NCI-H1694 treated with DMSO at 0.1 percent for 48 hours (cell line): ENCODE data around the gene SYT9.

ENCODE experiments used
- DNase-seq: peaks from one replicate; lab custom pipeline; 2025; lab: John Stamatoyannopoulos, UW

The SYT9 gene

DNA sequence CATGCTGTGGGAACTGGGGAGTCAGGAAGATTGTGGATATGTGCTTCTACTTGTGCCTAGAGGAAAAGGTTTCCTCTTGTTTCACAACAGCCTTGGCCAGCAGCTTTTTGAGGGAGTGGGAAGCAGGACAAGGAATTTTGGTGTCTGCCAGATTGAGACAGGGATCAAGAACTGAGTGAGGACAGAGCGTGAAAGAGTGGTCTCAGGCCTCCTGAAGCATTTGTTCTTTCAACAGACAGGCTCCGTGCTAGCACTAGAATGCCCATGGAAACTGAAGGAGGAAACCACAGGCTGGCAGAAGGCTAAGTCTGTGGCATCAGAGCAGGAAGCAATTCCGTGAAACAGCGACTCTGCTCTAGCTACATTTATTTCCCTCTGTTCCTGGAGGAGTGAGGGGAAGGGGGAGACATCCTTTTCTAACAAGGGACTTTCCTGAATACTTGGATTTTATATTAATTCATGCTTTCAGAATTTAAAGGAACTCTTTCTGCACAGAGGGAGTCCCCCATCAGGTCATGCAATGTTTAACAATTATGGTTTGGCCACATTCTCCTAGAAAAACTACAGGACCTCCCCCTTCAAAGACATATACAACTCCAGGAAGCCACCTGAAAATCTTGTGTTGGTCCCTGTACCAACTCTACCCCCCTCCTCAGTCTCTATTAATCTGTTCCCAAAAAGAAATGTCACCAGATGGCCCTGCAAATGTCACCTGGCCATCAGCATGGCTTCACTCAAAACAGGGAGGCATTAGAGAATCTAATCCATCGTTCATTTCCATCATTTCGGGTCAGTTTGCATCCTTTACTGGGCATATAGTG lies 96.1 kb downstream of the SYT9 start:
- DNase-seq = no peak

DNA sequence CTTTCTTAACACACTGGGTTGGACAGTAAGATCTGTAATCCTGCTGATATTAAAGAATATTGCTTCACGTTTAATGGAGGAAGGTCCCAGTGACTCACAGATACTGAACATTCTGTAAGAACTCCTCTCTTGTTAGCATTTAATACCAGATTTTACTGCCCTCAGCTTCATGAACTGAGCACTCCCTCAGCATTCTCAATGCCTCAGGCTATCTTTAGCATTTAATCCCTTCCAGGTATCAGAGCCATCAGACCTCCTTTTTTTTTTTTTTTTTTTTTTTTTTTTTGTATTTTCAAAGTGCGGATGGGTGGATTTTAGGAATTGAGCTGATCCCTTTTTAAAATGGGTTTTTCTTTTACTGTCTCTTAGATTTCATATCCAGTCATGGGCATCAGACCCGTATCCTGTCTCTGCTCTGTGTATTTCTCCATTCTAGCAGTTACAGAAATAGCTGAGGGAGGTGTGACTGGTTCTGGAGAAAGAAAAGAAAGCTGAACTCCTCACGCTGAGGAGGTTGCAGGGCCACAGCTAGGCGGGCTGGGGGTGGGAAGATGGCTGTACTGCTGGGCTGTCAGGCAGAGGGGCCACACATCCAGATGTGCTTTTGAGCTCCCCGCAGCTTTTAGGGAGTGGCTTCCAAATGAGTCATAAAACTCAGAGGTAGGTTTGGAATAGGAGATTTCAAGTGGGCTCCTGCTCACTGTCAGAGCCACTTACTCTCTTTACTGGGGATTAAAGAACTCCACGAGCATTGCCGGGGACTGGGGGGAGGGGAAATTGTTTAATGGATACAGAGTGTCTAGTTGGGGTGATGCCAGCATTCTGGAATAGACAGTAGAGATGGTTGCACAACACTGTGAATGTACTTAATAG lies 97.0 kb downstream of the SYT9 start:
- no peak for DNase-seq

GRCh38 chr11:7351228-7351627 lies 99.5 kb downstream of the SYT9 start:
- no peak for DNase-seq

DNA sequence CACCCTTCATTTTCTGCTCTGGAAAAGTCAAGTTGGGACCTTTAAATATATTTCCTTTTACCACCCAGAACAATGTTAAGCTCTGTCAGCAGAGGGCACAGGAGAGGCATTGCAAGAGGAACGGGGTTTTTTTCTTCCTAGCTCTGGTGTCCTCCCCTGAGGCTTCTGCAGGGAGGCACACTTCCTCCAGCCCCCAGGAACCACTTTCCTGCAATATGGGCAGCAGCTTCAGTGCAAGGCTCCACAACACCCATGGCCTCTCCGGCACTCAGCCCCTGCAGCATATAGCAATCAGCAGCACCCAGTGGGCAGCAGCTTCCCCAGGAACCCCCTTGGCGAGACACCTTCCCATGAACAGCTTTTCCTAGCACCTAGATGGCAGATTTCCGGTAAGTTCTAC lies 101.4 kb downstream of the SYT9 start:
- peak; percentile 1 for DNase-seq

GRCh38 chr11:7364660-7365059 lies 113.0 kb downstream of the SYT9 start:
- no peak for DNase-seq

GRCh38 chr11:7367803-7368202 lies 116.1 kb downstream of the SYT9 start:
- DNase-seq = no peak

DNA sequence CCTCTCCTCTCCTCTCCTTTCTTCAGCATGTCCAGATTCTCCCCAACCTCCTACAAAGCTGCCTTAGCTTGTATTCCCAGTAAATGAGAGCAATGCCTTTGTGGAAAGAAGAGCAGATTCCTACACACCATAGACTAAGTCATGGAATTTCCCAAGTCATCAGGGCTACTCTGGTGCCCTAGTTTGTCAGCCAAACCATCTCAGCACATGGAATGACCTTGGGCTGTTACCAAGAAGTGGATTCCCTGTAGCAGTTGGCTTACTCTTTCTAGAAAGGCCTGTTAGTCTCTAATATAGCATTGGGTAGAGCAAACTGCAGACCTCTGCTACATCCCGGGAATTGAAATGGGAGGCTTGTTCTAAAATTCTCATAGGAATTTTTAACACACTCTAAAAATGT lies 124.7 kb downstream of the SYT9 start:
- DNase-seq = no peak

DNA sequence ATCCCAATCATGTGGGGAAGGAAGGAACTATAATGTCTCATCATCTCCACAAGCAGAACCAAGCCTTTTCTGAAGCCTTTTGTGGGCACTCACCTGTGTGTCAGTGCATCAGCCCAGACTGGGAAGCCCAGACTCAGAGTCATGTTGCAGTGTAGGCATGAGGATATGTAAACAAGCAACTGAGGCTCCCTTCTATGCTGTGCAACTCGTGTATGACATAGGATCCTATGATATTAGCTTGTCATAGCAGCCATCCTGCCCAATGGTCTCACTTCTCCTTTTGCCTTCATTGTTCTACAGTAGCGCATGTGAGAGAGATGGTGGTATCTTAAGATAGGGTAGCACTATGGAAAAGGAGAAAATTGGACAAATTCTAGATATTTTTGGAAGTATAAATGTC lies 130.2 kb downstream of the SYT9 start:
- DNase-seq = no peak

GRCh38 chr11:7383406-7383805 lies 131.7 kb downstream of the SYT9 start:
- no peak for DNase-seq

DNA sequence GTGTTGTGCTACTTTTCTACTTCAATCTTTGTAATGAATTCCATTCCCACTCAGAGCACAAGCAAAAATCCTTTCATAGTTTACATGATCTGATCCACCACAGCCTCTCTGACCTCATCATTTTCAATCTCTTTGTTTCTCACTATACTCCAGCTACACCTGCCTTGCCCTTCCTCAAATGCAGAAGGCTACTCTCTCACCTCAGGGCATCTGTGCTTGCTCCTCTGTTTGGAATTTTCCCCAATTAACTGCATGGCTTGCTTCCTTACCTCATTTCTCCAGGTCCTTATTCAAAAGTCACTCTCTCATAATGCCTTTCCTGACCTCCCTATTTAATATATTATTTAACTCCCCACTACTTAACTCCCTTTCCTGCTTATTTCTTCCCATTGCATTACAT lies 133.0 kb downstream of the SYT9 start:
- DNase-seq = no peak

DNA sequence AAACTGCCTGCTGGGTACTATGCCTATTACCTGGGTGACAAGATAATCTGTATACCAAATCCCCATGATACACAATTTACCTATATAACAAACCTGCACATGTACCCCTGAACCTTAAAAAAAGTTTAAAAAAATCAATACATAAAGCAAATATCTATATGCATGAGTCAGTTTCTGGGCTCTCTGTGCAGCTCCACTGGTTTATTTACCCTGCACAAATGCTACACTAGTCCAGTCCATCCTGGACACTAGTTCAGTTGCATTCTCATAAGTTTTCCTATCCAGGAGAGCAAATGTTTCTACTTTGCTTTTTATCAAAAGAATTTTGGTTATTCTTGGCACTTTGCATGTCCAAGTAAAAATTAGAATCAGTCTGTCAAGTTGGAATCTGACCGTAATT lies 133.8 kb downstream of the SYT9 start:
- DNase-seq = no peak

DNA sequence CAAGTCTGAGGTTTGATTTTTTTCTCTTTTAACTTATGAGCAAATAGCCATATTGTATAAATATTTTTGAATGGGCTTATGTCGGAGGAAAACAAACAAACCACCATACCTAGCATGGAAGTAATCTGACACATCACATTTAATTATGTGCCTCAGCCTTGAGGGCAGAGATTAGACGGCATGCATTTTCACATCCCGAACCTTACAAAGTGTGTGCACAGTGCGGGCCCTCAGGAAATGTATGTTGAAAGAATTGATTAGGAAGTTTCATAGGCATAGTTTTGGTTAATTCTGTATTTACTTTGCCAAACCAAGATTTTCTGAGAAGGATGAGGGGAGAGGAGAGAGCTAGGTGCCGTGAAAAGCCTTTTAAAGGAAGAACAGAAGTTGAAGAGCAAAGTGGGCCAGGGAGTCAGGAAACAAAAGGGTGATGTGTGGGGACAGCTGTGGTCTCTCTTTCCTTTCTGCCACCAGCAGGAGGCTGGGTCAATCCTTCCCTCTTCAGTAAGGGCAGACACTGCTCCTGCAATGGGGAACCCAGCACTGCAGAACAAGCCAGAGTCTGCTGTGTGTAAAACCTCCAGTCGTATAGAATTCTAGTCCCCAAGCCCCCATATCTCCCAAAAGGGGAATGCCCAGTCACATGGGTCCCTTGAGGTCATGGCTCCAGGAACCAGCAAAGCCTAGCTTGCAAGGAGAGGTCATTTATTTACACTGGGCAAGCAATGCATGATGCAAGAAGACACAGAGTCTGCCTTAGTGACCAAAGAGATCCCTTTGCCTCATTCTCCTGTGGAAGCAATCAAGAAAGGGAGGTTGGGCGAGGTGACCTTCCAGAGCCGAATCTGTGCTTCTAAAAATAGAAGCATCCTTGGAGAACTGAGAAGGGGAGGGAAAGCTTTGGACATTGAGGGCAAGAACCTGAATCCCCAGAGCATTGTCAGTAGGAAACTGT lies 162.5 kb downstream of the SYT9 start:
- DNase-seq = no peak

- no peak for DNase-seq
Observed at GRCh38 chr11:7414973-7415817, 163.5 kb downstream of the SYT9 start.

- DNase-seq = no peak
Observed at GRCh38 chr11:7416080-7416479, 164.4 kb downstream of the SYT9 start.

DNA sequence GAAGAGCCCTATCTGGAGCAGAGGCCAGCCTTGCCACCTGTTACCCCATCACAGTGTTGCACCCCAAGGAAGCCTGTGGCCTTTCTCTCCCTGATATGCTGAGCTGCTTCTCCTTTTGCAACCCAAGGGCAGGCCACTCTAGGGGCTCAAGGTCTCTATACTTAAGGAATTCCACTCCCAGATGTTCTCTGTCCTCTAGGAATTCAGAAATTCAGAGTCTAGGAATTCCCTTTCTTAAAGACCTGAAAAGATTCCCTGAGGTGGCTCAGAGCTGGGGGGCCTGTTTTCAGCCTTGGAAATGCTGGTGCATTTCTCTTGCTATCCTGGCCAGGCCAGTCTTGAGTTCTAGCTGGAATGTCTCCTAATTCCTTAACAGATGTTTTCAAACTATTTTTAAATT lies 165.6 kb downstream of the SYT9 start:
- no peak for DNase-seq

DNA sequence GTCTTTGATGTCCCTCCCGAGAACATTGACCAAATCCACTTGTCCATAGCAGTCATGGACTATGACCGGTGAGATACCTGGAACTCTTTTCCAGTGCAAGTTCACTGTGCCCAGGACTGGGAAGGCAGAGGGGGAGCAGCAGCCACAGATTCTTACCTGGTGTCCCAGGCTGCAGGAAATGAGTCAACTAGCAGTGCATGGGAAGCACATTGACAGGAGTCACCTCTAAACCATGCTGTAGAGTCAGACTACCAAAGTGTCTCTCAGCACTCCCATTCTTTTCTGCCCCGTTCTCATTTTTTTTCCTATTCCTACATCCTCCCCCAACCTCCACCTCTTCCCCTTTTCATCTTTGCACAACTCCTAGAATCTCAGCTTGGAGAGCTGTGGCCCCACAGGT lies 166.4 kb downstream of the SYT9 start:
- no peak for DNase-seq

- DNase-seq = no peak
Observed at GRCh38 chr11:7418906-7419305, 167.2 kb downstream of the SYT9 start.

DNA sequence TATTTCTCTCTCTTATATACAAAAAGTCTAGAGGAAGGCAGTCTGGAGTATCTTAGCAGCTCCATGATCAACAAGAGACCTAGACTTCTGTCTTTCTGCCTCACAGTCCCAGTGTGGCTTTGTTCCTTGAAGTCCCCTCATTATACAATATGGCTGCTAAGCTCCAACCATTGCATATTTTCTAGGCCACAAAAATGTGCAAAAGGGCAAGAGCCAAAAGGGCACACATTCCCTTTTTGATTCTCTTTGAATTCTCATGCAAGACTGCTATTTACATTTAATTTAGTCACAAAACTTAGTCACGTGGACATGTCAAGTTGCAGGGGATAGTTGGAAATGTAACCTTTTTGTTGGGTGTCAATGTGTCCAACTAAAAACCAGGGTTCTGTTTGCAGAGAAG lies 169.4 kb downstream of the SYT9 start:
- DNase-seq = no peak

GRCh38 chr11:7422544-7423331 lies 171.0 kb downstream of the SYT9 start:
- DNase-seq = no peak

DNA sequence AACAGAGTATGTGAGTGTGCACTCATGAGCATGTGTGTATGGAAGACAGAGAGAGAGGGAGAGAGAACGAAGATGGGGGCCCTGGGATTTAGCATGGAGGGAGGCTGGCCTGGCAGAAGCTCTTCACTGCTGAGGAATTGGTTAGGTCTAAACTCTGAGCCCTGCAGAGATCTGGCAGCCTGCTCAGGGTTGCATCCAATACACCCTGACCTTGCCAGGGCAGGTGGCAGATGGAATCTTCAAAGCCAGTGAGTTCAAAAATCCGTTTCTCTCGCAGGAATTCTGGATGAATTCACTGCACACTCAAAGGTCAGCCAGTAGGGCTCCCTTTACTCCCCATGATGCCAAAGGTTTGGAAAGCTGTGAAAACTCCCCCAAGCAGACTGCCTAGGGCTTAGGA lies 172.2 kb downstream of the SYT9 start:
- DNase-seq = no peak
